Activated effector memory CD4-positive, alpha-beta T cell treated with Interleukin-2 at 50 U/mL for 16 hours (primary cell): Measurements from ENCODE around the gene RELN.

Experiments used
- DNase-seq: peaks from one replicate; pipeline ENCODE4 v3.0.0-alpha.2; 2020

RELN gene

GRCh38 chr7:103989785-103990767, 618 bp upstream of the RELN start:
- DNase-seq: no peak

GRCh38 chr7:103988468-103989199, 824 bp downstream of the RELN start:
- DNase-seq: no peak

- DNase-seq: no peak
Observed at GRCh38 chr7:103987451-103987850, 2.0 kb downstream of the RELN start.

DNA sequence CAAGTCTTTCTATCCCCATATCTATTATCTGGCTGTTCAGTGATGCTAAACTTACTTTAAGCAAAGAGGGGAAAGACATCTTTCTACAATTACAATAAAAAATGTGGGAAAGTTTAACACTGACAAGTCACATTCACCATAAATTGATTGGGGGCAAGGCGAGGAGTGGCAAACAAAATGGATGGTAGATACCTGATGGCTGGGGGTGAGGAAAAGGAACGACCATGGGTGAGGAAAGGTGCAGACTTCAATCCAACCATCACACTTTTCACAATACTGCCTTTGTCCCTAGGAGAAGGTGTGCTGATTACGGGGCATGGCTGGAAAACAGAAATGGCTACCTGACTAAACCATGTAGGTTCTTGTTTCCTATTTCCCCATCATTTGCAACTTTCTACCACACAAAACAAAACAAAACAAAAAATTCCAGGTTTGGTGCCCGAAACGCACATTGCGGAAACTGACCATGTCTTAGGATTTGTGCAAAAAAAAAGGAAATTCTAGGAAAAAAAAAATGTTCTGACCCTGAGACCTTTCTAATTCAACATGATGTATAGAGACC, 3.8 kb downstream of the RELN start:
- DNase-seq: no peak

DNA sequence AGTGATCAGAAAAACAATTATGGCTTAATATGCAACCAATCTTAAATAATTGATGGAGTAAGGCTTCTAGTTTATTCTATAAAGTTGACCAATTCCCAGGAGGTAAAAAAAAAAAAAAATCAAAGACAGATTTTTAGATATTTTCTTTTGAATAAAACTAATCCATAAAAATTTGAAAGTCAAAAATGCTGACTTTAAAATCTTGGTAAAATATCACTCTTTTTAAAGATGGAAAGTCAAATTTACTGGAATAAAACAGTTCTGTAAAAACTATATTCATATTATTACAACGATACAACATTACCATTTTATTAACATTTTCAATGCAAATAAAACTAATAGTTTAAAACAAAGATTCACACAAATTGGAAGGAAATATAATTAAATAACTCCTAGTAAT, 5.4 kb downstream of the RELN start:
- no peak for DNase-seq

GRCh38 chr7:103983201-103983977, 6.1 kb downstream of the RELN start:
- no peak for DNase-seq

- DNase-seq: no peak
Observed at GRCh38 chr7:103981003-103981423, 8.4 kb downstream of the RELN start.

- DNase-seq: no peak
Observed at GRCh38 chr7:103972779-103973434, 16.6 kb downstream of the RELN start.

DNA sequence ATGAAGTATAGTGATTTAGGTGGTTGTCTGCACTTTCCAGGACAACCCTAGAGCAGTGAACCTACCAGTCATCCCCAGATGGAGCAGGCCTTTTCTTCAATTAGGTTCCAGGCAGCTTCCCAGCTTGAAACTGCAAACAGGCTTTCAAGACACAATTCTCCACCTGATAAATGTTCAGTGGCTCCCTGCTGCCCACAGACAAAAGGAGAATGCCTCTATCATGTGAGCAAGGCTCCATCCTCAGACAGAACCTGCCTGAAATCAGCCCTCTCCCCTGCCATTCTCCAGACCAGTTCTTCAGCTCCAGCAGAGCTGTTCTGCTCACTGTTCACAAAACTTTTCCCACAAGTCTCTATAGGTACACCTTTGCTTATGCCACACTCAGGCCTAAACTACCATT, 22.1 kb downstream of the RELN start:
- DNase-seq: no peak

DNA sequence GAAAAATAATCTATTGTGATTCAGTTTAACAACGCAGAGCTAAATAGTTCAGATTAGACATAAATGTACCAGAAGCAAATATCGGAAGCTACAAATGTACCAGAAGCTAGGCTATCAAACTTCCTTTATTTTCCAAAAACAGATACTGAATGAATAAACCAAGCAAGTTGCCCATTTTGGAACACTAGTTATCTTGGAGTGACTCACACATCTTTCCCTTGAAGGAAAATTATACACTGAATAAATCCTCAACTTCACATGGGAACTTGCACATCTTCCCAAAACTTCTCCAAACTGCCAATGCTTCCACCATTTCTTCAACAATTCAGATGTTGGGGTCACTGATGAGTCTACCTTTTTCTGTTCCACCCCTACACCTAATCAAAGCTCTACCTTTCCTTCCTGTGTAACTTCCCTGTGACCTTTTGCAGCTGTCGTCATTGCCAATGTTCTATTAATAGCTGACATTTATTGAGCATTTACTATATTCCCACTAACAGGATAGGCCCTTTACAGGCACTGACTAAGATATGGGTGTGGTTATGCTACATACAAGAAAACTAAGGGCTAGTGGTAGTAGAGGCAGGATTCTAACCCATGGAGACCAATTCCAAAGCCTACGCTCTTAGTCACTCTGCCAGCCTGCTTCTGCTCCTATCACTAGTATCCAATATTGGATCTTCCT, 22.7 kb downstream of the RELN start:
- no peak for DNase-seq

DNA sequence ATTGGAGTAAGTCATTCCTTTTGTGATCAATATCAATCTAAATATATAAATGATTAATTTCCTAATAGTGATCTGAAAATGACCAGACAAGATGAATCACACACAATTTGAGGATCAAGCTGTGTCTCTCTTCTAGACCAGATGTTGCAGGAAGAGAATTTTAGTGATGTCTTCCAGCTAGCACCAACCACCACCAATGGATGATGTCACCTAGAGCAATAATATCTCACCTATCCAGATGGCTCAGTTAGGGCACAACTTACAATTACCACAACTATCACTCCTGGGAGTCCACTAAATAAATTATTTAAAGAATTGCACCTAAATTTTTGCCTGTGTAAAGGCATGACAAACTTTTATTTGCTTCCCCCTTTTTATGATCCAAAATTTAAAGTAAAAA, 25.2 kb downstream of the RELN start:
- DNase-seq: no peak

DNA sequence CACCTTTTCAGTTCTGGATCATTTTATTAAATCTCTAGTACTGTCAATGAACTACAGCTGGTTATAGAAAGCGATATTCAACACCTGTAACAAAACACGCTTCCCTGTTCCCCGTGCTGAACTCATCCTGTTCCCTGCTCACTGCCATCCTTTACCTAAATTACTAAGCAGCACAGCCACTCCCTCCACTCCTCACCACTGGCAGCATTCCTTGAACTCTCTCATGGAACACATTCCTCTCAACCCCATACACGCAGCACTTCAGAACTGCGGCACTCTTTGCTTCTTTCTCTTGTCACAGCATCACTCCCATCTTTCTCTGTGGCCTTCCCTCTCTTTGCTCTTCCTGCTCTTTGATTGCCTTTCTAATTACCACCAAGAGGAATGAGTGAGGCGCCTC, 27.4 kb downstream of the RELN start:
- DNase-seq: no peak

GRCh38 chr7:103958284-103958818, 31.1 kb downstream of the RELN start:
- no peak for DNase-seq

- no peak for DNase-seq
Observed at GRCh38 chr7:103955985-103956384, 33.5 kb downstream of the RELN start.

DNA sequence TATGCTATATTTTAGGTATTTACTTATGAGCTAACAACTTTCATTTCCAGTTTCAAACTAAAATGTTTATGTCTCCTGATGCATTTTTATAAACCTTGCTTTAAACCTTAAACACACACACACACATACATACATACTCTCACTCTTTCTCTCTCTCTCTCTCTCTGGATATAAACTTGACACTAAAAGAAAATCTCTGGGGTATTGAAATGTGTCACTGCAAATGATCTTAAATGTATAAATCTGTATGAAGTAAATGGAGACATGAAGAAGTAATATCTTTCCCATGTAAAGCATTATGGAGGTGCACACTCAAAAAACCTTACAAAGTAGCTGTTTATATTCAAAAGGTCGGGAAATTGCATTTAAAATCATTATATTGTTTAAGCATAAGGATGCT, 37.0 kb downstream of the RELN start:
- DNase-seq: no peak

GRCh38 chr7:103951311-103951710, 38.1 kb downstream of the RELN start:
- no peak for DNase-seq

DNA sequence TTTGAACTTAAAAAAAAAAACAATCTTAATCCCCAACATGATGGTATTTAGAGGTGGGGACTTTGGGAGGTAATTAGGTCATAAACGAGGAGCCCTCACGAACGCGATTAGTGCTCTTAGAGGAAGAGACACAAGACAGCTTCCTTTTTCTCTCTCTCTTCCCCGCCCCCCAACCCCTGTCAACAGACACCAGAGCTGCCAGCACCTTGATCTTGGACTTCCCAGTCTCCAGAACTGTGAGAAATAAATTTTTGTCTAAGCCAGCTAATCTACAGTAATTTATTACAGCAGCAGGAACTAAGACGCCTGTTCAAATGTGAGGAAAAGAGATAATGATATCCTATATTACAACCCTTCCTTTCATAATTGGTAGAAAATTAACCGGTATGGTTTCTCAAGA, 40.1 kb downstream of the RELN start:
- DNase-seq: no peak

DNA sequence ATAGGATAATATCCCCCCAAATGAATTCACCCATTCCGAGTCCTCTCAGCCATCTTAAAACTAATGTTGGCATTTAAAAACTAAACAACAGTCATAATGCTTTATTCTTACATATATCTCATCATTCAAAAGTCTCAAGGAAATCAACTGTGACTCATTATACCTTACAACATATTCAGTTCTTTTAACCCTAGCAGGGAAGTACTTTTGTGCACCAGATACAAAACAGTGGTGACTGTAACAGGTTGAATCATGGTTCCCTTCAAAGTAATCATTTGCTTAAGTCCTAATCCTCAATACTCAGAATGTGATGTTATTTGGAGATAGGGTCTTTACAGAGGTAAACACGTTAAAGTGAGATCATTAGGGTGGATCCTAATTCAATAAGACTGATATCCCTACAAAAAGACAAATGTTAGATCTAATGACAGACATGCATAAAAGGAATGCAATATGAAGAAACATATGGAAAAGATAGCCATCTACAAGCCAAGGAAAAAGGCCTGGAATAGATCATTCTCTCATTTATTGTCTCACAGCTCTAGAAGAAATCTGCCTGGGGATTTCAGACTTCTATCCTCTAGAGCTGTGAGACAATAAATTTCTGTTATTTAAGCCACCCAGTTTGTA, 42.3 kb downstream of the RELN start:
- DNase-seq: no peak

DNA sequence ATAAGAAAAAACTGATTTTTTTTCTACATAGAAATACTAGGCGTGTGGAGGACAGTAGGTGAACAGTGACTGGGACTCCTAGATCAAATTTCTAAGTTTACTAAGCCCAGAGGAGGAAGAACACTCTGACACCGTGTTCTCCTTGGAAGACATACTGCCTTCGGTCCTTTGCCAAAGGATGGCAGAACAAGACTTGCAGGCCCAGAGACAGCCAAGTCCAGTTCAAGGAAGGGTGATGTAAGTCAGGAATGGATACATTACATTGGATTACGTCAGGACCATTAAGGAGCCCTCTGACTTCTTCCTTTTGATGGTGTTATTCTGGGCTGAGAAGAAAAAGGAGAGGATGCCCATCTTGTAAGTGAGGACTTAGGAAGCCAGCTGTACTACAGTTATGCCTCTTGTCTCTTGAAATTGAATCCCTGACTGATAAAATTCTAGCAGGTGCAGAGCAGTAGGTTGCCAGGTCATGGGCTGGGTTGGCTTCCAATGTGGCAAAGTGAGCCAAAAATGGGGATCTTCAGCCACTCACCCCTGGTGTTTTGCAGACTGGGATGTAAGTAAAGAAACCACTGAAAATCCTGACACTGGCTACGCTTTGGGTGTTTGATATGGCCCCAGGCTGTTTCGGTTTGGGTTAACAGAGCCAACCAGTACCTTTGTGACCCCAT, 45.1 kb downstream of the RELN start:
- no peak for DNase-seq

DNA sequence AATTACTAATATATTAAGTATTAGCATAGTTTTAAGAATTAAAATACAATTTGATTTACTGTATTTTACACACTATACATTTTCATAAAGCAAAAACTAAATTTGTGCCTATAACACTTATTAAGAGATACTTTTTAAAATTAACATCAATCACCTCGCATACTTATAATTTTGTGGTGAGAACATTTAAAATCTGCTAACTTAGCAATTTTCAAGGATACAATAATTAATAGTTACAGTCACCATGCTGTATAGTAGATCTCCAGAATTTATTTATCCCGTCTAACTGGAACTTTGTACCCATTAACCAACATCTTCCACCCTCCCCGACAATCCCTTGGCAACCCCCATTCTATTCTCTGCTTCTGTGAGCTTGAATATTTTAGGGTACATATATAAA, 47.5 kb downstream of the RELN start:
- no peak for DNase-seq
